H1 (cell line): ENCODE data around the gene MTMR2. TPM values are rescaled to one million over a fixed set of nuclear protein-coding genes. Genes with fewer than 3 reads are reported as not detected.

Experiments used
- CTCF ChIA-PET: fragments of 300-600 bp; sonication (Branson Sonifier 250); formaldehyde crosslinking; loops from one replicate; lab custom pipeline; 2021; ENCODE audit not compliant: partially characterized antibody; lab: Charles Lee
- POLR2A ChIA-PET: fragments of 300-600 bp; sonication (Branson Sonifier 250); formaldehyde crosslinking; loops from one replicate; lab custom pipeline; 2021; ENCODE audit warnings: inconsistent platforms; ENCODE audit not compliant: partially characterized antibody; lab: Charles Lee
- DNase-seq, 2 experiments: peaks; one replicate each; pipeline versions ENCODE4 v3.0.0 to v3.0.0-alpha.2; 2010 to 2022; ENCODE audit warnings: low spot score in 2 of 2, low read depth in 1 of 2, mixed read lengths in 1 of 2
- FAIRE-seq: peaks from 2 replicates; lab custom pipeline; 2011; peaks lifted over from hg19 to GRCh38; lab: Jason Lieb, UNC
- H2AFZ ChIP-seq: 2 replicates; pipeline ENCODE4 v1.8.1; 2012; ENCODE audit warnings: low read length, inconsistent platforms
- H2AK5ac ChIP-seq: 2 replicates; pipeline ENCODE4 v1.6.1; 2013; ENCODE audit warnings: low read depth, low read length
- H2BK120ac ChIP-seq: replicated peaks from 2 replicates; pipeline ENCODE3; 2013; ENCODE audit warnings: low read depth, low read length, inconsistent platforms
- H2BK12ac ChIP-seq: 2 replicates; pipeline ENCODE4 v1.6.1; 2013; ENCODE audit warnings: low read depth, low read length
- H2BK15ac ChIP-seq: 2 replicates; pipeline ENCODE4 v1.6.1; 2013; ENCODE audit warnings: low read length
- H2BK20ac ChIP-seq: 2 replicates; pipeline ENCODE4 v1.6.1; 2013; ENCODE audit warnings: low read length
- H2BK5ac ChIP-seq: 2 replicates; pipeline ENCODE4 v1.6.1; 2013; ENCODE audit warnings: low read depth, low read length
- H3K14ac ChIP-seq: 2 replicates; pipeline ENCODE4 v1.6.1; 2013; ENCODE audit warnings: inconsistent platforms; ENCODE audit not compliant: insufficient read length
- H3K18ac ChIP-seq: 2 replicates; pipeline ENCODE4 v1.6.1; 2013; ENCODE audit warnings: low read length; ENCODE audit errors: extremely low read depth
- H3K23ac ChIP-seq: 2 replicates; pipeline ENCODE4 v1.6.1; 2013; ENCODE audit warnings: inconsistent platforms; ENCODE audit not compliant: insufficient read length
- H3K23me2 ChIP-seq: 2 replicates; pipeline ENCODE4 v1.6.1; 2013; ENCODE audit warnings: low read depth, low read length
- H3K27ac ChIP-seq: 2 replicates; pipeline ENCODE4 v1.6.1; 2011; ENCODE audit warnings: low read depth, low read length, inconsistent platforms
- H3K27me3 ChIP-seq, 4 experiments: replicated peaks in 1 of 4; 1 replicate in 1 of 4; 2 replicates in 3 of 4; pipeline versions ENCODE4 v1.6.1 to v1.8.1; 2011 to 2013; ENCODE audit warnings: low read length in 3 of 4, mild to moderate bottlenecking in 3 of 4, inconsistent platforms in 2 of 4, mixed read lengths in 2 of 4, moderate library complexity in 1 of 4; ENCODE audit not compliant: control insufficient read depth in 3 of 4, insufficient read depth in 3 of 4; ENCODE audit errors: extremely low read depth in 1 of 4
- H3K36me3 ChIP-seq, 4 experiments: 2 replicates each; pipeline versions ENCODE4 v1.6.1 to v1.8.1; 2011 to 2013; ENCODE audit warnings: mild to moderate bottlenecking in 4 of 4, low read length in 3 of 4, moderate library complexity in 2 of 4, control low read depth in 1 of 4, inconsistent platforms in 1 of 4; ENCODE audit not compliant: insufficient read depth in 4 of 4, control insufficient read depth in 2 of 4
- H3K4ac ChIP-seq: replicated peaks from 2 replicates; pipeline ENCODE3; 2013; ENCODE audit warnings: low read length, low read depth, mixed read lengths, inconsistent platforms; ENCODE audit not compliant: insufficient read length
- H3K4me1 ChIP-seq, 4 experiments: replicated peaks in 1 of 4; 1 replicate in 1 of 4; 2 replicates in 3 of 4; pipeline versions ENCODE4 v1.6.1 to v1.8.1; 2011 to 2013; ENCODE audit warnings: low read length in 3 of 4, inconsistent platforms in 2 of 4, mixed read lengths in 1 of 4; ENCODE audit not compliant: insufficient read depth in 4 of 4, control insufficient read depth in 3 of 4
- H3K4me2 ChIP-seq, 2 experiments: 2 replicates each; pipeline versions ENCODE4 v1.6.1 to v1.8.1; 2011 to 2013; ENCODE audit warnings: low read depth in 2 of 2, low read length in 2 of 2, control low read depth in 1 of 2, inconsistent platforms in 1 of 2, mild to moderate bottlenecking in 1 of 2; ENCODE audit not compliant: insufficient read depth in 1 of 2
- H3K4me3 ChIP-seq, 4 experiments: fragments of 200-600, 300-600 bp in 1 of 4; sonication (generic), shearing (Covaris generic), sonication (Bioruptor Twin) in 1 of 4; 2 replicates each; pipeline versions ENCODE4 v1.5.1 to v1.8.1; 2011 to 2016; ENCODE audit warnings: low read length in 4 of 4, low read depth in 3 of 4, control low read depth in 2 of 4, inconsistent platforms in 2 of 4, mild to moderate bottlenecking in 2 of 4, mixed read lengths in 1 of 4, moderate library complexity in 1 of 4; ENCODE audit not compliant: insufficient read depth in 2 of 4; ENCODE audit errors: extremely low read depth in 1 of 4
- H3K56ac ChIP-seq: replicated peaks from 2 replicates; pipeline ENCODE3; 2013; ENCODE audit warnings: low read depth, mild to moderate bottlenecking, mixed read lengths, low read length, inconsistent platforms; ENCODE audit not compliant: insufficient read length
- H3K79me1 ChIP-seq: 2 replicates; pipeline ENCODE4 v1.6.1; 2013; ENCODE audit warnings: low read depth, low read length, control low read depth
- H3K79me2 ChIP-seq, 2 experiments: 2 replicates each; pipeline versions ENCODE4 v1.6.1 to v1.8.1; 2012 to 2013; ENCODE audit warnings: low read length in 2 of 2, mild to moderate bottlenecking in 2 of 2, inconsistent platforms in 1 of 2; ENCODE audit not compliant: insufficient read depth in 2 of 2, control insufficient read depth in 1 of 2
- H3K9ac ChIP-seq, 4 experiments: replicated peaks in 1 of 4; 1 replicate in 1 of 4; 2 replicates in 3 of 4; pipeline versions ENCODE4 v1.6.1 to v1.8.1; 2011 to 2013; ENCODE audit warnings: low read depth in 3 of 4, low read length in 3 of 4, control low read depth in 2 of 4, mild to moderate bottlenecking in 2 of 4, moderate library complexity in 2 of 4, inconsistent platforms in 1 of 4; ENCODE audit errors: extremely low read depth in 1 of 4
- H3K9me3 ChIP-seq, 2 experiments: 2 replicates each; pipeline versions ENCODE4 v1.6.1 to v1.8.1; 2012 to 2013; ENCODE audit warnings: mild to moderate bottlenecking in 2 of 2, moderate library complexity in 2 of 2, control low read depth in 1 of 2, inconsistent platforms in 1 of 2, low read depth in 1 of 2, low read length in 1 of 2, mixed read lengths in 1 of 2; ENCODE audit not compliant: insufficient read depth in 2 of 2
- H4K20me1 ChIP-seq, 2 experiments: replicated peaks in 1 of 2; 2 replicates each; pipeline versions ENCODE3 to v1.8.1; 2011 to 2013; ENCODE audit warnings: inconsistent platforms in 2 of 2, low read length in 2 of 2, mild to moderate bottlenecking in 1 of 2; ENCODE audit not compliant: insufficient read depth in 2 of 2, control insufficient read depth in 1 of 2
- H4K5ac ChIP-seq: 2 replicates; pipeline ENCODE4 v1.6.1; 2013; ENCODE audit warnings: low read length, low read depth, mixed read lengths, inconsistent platforms; ENCODE audit not compliant: insufficient read length
- H4K8ac ChIP-seq: 2 replicates; pipeline ENCODE4 v1.8.0; 2013; ENCODE audit warnings: mild to moderate bottlenecking, moderate library complexity, low read length, inconsistent platforms; ENCODE audit not compliant: insufficient read depth; ENCODE audit errors: extremely low read depth
- H4K91ac ChIP-seq: replicated peaks from 2 replicates; pipeline ENCODE3; 2013; ENCODE audit warnings: low read length, mixed read lengths, inconsistent platforms; ENCODE audit not compliant: insufficient read length
- ATF2 ChIP-seq: IDR thresholded peaks from 2 replicates; pipeline ENCODE4 v1.6.1; 2012; ENCODE audit warnings: low read length, inconsistent platforms
- CBX5 ChIP-seq: fragments of 300-800, 300-1000 bp; sonication (generic); IDR thresholded peaks from 2 replicates; pipeline ENCODE4 v1.7.1; 2016; ENCODE audit warnings: antibody characterized with exemption, low read length, low read depth
- EP300 ChIP-seq, 2 experiments: IDR thresholded peaks; 1 replicate in 1 of 2; 2 replicates in 1 of 2; pipeline ENCODE4 v1.6.1; 2011 to 2012; ENCODE audit warnings: low read depth in 2 of 2, low read length in 2 of 2, mild to moderate bottlenecking in 2 of 2, borderline replicate concordance in 1 of 2, inconsistent platforms in 1 of 2, moderate library complexity in 1 of 2
- RXRA ChIP-seq: IDR thresholded peaks from 2 replicates; pipeline ENCODE4 v1.6.1; 2011; ENCODE audit warnings: low read depth, mild to moderate bottlenecking, low read length, moderate library complexity; ENCODE audit not compliant: insufficient read depth
- SAP30 ChIP-seq: fragments of 300-600 bp; sonication (generic); IDR thresholded peaks from 2 replicates; pipeline ENCODE4 v1.7.1; 2012; ENCODE audit warnings: low read length, moderate library complexity, mild to moderate bottlenecking, inconsistent platforms; ENCODE audit not compliant: insufficient read depth, insufficient replicate concordance
- SP1 ChIP-seq: IDR thresholded peaks from 2 replicates; pipeline ENCODE4 v1.6.1; 2011; ENCODE audit warnings: low read depth, low read length
- ZNF274 ChIP-seq: IDR thresholded peaks from 2 replicates; pipeline ENCODE4 v1.7.0; 2012; ENCODE audit warnings: low read length, borderline replicate concordance; ENCODE audit errors: extremely low read depth
- WGBS, 2 experiments: shearing (Covaris generic) in 1 of 2; methylation state at CpG; one replicate each; pipeline versions ENCODE4 v1.1.6 to v1.1.7; 2013 to 2015; ENCODE audit warnings: low lambda C conversion rate in 2 of 2, mixed read lengths in 2 of 2, inconsistent platforms in 1 of 2, low coverage in 1 of 2, missing lambda C conversion rate in 1 of 2; ENCODE audit not compliant: insufficient replicate concordance in 2 of 2, insufficient coverage in 1 of 2, insufficient read length in 1 of 2; ENCODE audit errors: extremely low coverage in 1 of 2, missing lambda C conversion rate in 1 of 2; 5-methylcytosine and 5-hydroxymethylcytosine counted together
- polyA plus RNA-seq, 7 experiments: library from polyadenylated mRNA; depleted of rRNA in 3 of 7; stranded (reverse) in 5 of 7; unstranded in 2 of 7; fragments of >200 nt in 5 of 7; fragments of 200-250 nt in 2 of 7; gene quantifications; 1 replicate in 5 of 7; 2 replicates in 1 of 7; 4 replicates in 1 of 7; pipeline versions ENCODE4 v1.2.1 to v1.2.3, GENCODE V29; 2011 to 2013; ENCODE audit warnings: missing spikeins in 2 of 7, mixed read lengths in 2 of 7
- total RNA-seq: library from RNA; stranded (reverse); fragmentation: NEBNext Ultra II Directional; extraction: Animal tissue kit (Norgen Biotek cat#: 25700); gene quantifications from 2 replicates; pipeline ENCODE4 v1.2.1, GENCODE V29; 2021
- TF ChIP-seq, protein P1 (sequence below), 3 experiments: IDR thresholded peaks; 1 replicate in 2 of 3; 2 replicates in 1 of 3; pipeline versions ENCODE4 v1.5.1 to v1.6.1; 2011; ENCODE audit warnings: low read length in 3 of 3, mild to moderate bottlenecking in 3 of 3, inconsistent platforms in 2 of 3, low read depth in 1 of 3, moderate library complexity in 1 of 3; ENCODE audit not compliant: insufficient read depth in 1 of 3; ENCODE audit errors: control extremely low read depth in 1 of 3

The MTMR2 gene
- total and polyA plus RNA-seq, 2 of the 8 experiments (the other 6 are each of a cell fraction or from before 2014, with no cell fraction given): 16.7 to 52.9 TPM

DNA sequence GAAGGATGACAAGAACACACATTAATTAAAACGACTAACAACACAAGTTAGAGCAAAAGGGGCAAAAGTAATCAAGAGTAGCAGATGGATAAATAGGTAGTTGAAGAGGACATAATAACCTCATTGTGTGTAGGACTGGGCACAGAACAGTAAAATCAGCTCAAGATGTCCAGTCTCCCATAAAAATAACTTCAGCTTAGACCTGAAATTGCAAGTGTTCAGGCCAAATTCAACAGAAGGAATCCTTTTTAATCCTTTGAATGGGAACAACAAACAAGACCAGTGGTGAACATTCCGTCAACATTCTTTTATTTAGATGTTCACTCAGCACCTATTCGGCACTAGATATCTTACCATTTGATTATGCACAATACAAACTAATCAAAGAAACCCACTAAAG lies 4.4 kb downstream of the MTMR2 start:
- Histone ChIP-seq H2AK5ac (no peak overlapping the region), H3K56ac (no peak overlapping the region), H3K9ac (no peak overlapping the region), H3K27me3 (no peaks in the 10 kb centered on the region), H2BK15ac (no peak overlapping the region), H4K91ac (no peak overlapping the region), H2BK120ac (no peak overlapping the region), H2BK5ac (no peak overlapping the region), H2BK12ac (no peak overlapping the region), H3K4me3 (no peak overlapping the region), H2AFZ (no peak overlapping the region), H4K8ac (no peak overlapping the region), H3K27ac (no peak overlapping the region), H4K20me1 (peaks cover 0 to 2% of the 10 kb centered on the region in 2 experiments), H3K14ac (no peak overlapping the region), H3K18ac (no peak overlapping the region), H3K79me2 (peaks cover 0 to 82% of the 10 kb centered on the region in 2 experiments; a peak in 3 of 4 replicates), H3K4ac (no peak overlapping the region), H2BK20ac (no peak overlapping the region), H3K36me3 (no peaks in the 10 kb centered on the region), H3K4me2 (no peak overlapping the region), H3K23me2 (no peaks in the 10 kb centered on the region; the same call in 1 of the 2 replicates), H3K4me1 (no peaks in the 10 kb centered on the region; a peak in 1 of 7 replicates), H4K5ac (no peak overlapping the region), H3K9me3 (no peaks in the 10 kb centered on the region), H3K79me1 (0 out of 2 replicates have a peak, but pooled peaks cover 7% of the 10 kb centered on the region), H3K23ac (no peak overlapping the region)
- ChIA-PET POLR2A (no interaction called here), CTCF (interaction anchor here (0.6 kb wide), 1 partner anchor 326 kb away, joined by 3 read pairs; no protein-coding TSS in a partner anchor)
- FAIRE-seq: no peak
- TF ChIP-seq RXRA: no peak
- TF ChIP-seq SAP30: no peak
- TF ChIP-seq SP1: no peak
- no peak for TF ChIP-seq ZNF274
- TF ChIP-seq CBX5: no peak
- TF ChIP-seq, protein P1, sequence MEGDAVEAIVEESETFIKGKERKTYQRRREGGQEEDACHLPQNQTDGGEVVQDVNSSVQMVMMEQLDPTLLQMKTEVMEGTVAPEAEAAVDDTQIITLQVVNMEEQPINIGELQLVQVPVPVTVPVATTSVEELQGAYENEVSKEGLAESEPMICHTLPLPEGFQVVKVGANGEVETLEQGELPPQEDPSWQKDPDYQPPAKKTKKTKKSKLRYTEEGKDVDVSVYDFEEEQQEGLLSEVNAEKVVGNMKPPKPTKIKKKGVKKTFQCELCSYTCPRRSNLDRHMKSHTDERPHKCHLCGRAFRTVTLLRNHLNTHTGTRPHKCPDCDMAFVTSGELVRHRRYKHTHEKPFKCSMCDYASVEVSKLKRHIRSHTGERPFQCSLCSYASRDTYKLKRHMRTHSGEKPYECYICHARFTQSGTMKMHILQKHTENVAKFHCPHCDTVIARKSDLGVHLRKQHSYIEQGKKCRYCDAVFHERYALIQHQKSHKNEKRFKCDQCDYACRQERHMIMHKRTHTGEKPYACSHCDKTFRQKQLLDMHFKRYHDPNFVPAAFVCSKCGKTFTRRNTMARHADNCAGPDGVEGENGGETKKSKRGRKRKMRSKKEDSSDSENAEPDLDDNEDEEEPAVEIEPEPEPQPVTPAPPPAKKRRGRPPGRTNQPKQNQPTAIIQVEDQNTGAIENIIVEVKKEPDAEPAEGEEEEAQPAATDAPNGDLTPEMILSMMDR (IDR thresholded peaks at IDR 0.05; ENCODE audit: control extremely low read depth in 1 of 3, insufficient read depth in 1 of 3, low read depth in 1 of 3, low read length in 3 of 3): no peak
- no peak for TF ChIP-seq ATF2
- TF ChIP-seq EP300 (IDR thresholded peaks at IDR 0.05; ENCODE audit: borderline replicate concordance in 1 of 2, low read depth in 2 of 2, low read length in 2 of 2): no peak
- WGBS, 2 experiments: 81% methylated on average over 3 of the region's 3 CpGs; no CpG with 5 or more reads in 1 of the 2 experiments
- no peak for DNase-seq
